ENCODE data around the gene VCAN. TPM values are rescaled to one million over a fixed set of nuclear protein-coding genes. Genes with fewer than 3 reads are reported as not detected.

VCAN gene
- total and polyA plus RNA-seq, 4 donors: 0.97 to 15.6 (median 4.8) TPM

- no peak for TF ChIP-seq CTCF (IDR thresholded peaks at IDR 0.05; ENCODE audit: low read depth, low read length, missing input control)
- no peak for TF ChIP-seq HNF4A (conservative IDR thresholded peaks at IDR 0.05)
Measured at GRCh38 chr5:83488271-83488670, 16.7 kb downstream of the VCAN start (continued).

GRCh38 chr5:83488821-83489220 is 17.3 kb downstream of the VCAN start:
- Histone ChIP-seq H3K4me1 (ENCODE audit: control insufficient read depth in 4 of 4, insufficient read depth in 4 of 4, low read length in 3 of 4) (no peaks in the 10 kb centered on the region), H3K27ac (ENCODE audit: low read depth in 1 of 2, low read length in 2 of 2) (no peak overlapping the region), H3K27me3 (ENCODE audit: control insufficient read depth in 4 of 4, insufficient read depth in 4 of 4, low read length in 3 of 4) (no peaks in the 10 kb centered on the region), H3K4me3 (ENCODE audit: low read depth in 1 of 3, low read length in 3 of 3) (no peak overlapping the region), H3K9me3 (ENCODE audit: control insufficient read depth in 4 of 4, low read length in 3 of 4) (no peaks in the 10 kb centered on the region), H3K36me3 (ENCODE audit: control insufficient read depth in 4 of 4, insufficient read depth in 3 of 4, low read depth in 1 of 4, low read length in 3 of 4) (no peaks in the 10 kb centered on the region), H3K9ac (ENCODE audit: low read depth in 1 of 2, low read length in 2 of 2) (no peak overlapping the region)
- no peak for TF ChIP-seq FOXA1 (IDR thresholded peaks at IDR 0.05)
- TF ChIP-seq EGR1 (IDR thresholded peaks at IDR 0.05; ENCODE audit: low read depth in 2 of 2): no peak
- DNase-seq (ENCODE audit: low spot score): no peak

- Histone ChIP-seq H3K9ac (ENCODE audit: low read depth in 1 of 2, low read length in 2 of 2) (no peak overlapping the region), H3K4me3 (ENCODE audit: low read depth in 1 of 3, low read length in 3 of 3) (no peak overlapping the region), H3K4me1 (ENCODE audit: control insufficient read depth in 4 of 4, insufficient read depth in 4 of 4, low read length in 3 of 4) (no peaks in the 10 kb centered on the region), H3K9me3 (ENCODE audit: control insufficient read depth in 4 of 4, low read length in 3 of 4) (no peaks in the 10 kb centered on the region), H3K36me3 (ENCODE audit: control insufficient read depth in 4 of 4, insufficient read depth in 3 of 4, low read depth in 1 of 4, low read length in 3 of 4) (no peaks in the 10 kb centered on the region), H3K27ac (ENCODE audit: low read depth in 1 of 2, low read length in 2 of 2) (no peak overlapping the region), H3K27me3 (ENCODE audit: control insufficient read depth in 4 of 4, insufficient read depth in 4 of 4, low read length in 3 of 4) (no peaks in the 10 kb centered on the region)
- no peak for TF ChIP-seq MAX (IDR thresholded peaks at IDR 0.05)
- TF ChIP-seq YY1 (IDR thresholded peaks at IDR 0.05): no peak
- TF ChIP-seq JUND (IDR thresholded peaks at IDR 0.05): no peak
- no peak for TF ChIP-seq FOXA1 (IDR thresholded peaks at IDR 0.05)
- TF ChIP-seq SP1 (IDR thresholded peaks at IDR 0.05): no peak
- no peak for TF ChIP-seq REST (IDR thresholded peaks at IDR 0.05)
- TF ChIP-seq GABPA (IDR thresholded peaks at IDR 0.05 in 1 of 2, conservative IDR thresholded peaks at IDR 0.05 in 1 of 2): no peak
- no peak for TF ChIP-seq HNF4A (conservative IDR thresholded peaks at IDR 0.05)
- TF ChIP-seq NR2F2 (IDR thresholded peaks at IDR 0.05): no peak
- TF ChIP-seq RAD21 (IDR thresholded peaks at IDR 0.05): no peak
- TF ChIP-seq HNF4G (IDR thresholded peaks at IDR 0.05): no peak
- TF ChIP-seq EGR1 (IDR thresholded peaks at IDR 0.05; ENCODE audit: low read depth in 2 of 2): no peak
- TF ChIP-seq CTCF (IDR thresholded peaks at IDR 0.05; ENCODE audit: low read depth, low read length, missing input control): no peak
- WGBS: 95% methylated on average over 9 of the region's 9 CpGs
- no peak for DNase-seq (ENCODE audit: low spot score)
Measured at GRCh38 chr5:83490203-83490602, 18.7 kb downstream of the VCAN start.

Data from liver (tissue), 9 donors.